Fibroblast of the aortic adventitia (primary cell): ENCODE results near the gene LRRFIP2. TPM values are rescaled to one million over a fixed set of nuclear protein-coding genes. Genes with fewer than 3 reads are reported as not detected.
"Not testable (repeated sequence)": the region's sequence is repeated elsewhere in the genome, so short reads cannot be mapped to it uniquely, and the experiment has no call there.

Source experiments
- DNase-seq: peaks from one replicate; pipeline ENCODE4 v3.0.0-alpha.2; 2010; ENCODE audit warnings: low read depth
- H3K4me3 ChIP-seq: 2 replicates; pipeline ENCODE4 v1.5.1; 2011; ENCODE audit warnings: low read depth, mild to moderate bottlenecking, control low read depth, low read length, moderate library complexity
- CTCF ChIP-seq: IDR thresholded peaks from 2 replicates; pipeline ENCODE4 v1.5.1; 2011; ENCODE audit warnings: mild to moderate bottlenecking, low read length, control low read depth, inconsistent platforms; ENCODE audit not compliant: insufficient read depth
- total RNA-seq: library from RNA; depleted of rRNA; stranded (reverse); fragments of >200 nt; gene quantifications from 2 replicates; pipeline ENCODE4 v1.2.3, GENCODE V29; 2012; ENCODE audit warnings: low replicate concordance

Gene LRRFIP2
- total RNA-seq, 1 donor: 46.8 TPM

GRCh38 chr3:37161351-37161750 lies 13.0 kb downstream of the LRRFIP2 start:
- no peak for TF ChIP-seq CTCF

GRCh38 chr3:37155782-37156181 lies 18.6 kb downstream of the LRRFIP2 start:
- TF ChIP-seq CTCF: no peak
- no peak overlapping the region for H3K4me3 ChIP-seq
- no peak for DNase-seq

More at GRCh38 chr3:37161351-37161750, 13.0 kb downstream of the LRRFIP2 start:
- H3K4me3 ChIP-seq: no peak overlapping the region
- no peak for DNase-seq

- TF ChIP-seq CTCF: no peak
- DNase-seq: no peak
- no peak overlapping the region for H3K4me3 ChIP-seq
These were observed 19.6 kb downstream of the LRRFIP2 start for GRCh38 chr3:37154668-37155314.

- no peak for TF ChIP-seq CTCF
- no peak overlapping the region for H3K4me3 ChIP-seq
- DNase-seq: no peak
These were observed 23.8 kb downstream of the LRRFIP2 start for GRCh38 chr3:37150621-37151020.

- DNase-seq: no peak
- H3K4me3 ChIP-seq: no peak overlapping the region
- TF ChIP-seq CTCF: no peak
These were observed 25.1 kb downstream of the LRRFIP2 start for GRCh38 chr3:37149257-37149656.

- no peak for TF ChIP-seq CTCF
- H3K4me3 ChIP-seq: no peak overlapping the region
- no peak for DNase-seq
These were observed 26.2 kb downstream of the LRRFIP2 start for GRCh38 chr3:37148208-37148607.

GRCh38 chr3:37147666-37148065 lies 26.7 kb downstream of the LRRFIP2 start:
- DNase-seq: no peak
- H3K4me3 ChIP-seq: no peak overlapping the region
- TF ChIP-seq CTCF: no peak

- not testable (repeated sequence) for DNase-seq, H3K4me3 ChIP-seq
These were observed 27.5 kb downstream of the LRRFIP2 start for GRCh38 chr3:37146927-37147326.
